K562 (cell line): ENCODE measurements around the gene DMD. TPM values are rescaled to one million over a fixed set of nuclear protein-coding genes. Genes with fewer than 3 reads are reported as not detected.
A peak's percentile ranks its signal among the peaks of the same experiment; 100 is the strongest.

Experiments used
- C11orf30 ChIP-seq: fragments of 450-650 bp; IDR thresholded peaks from 2 replicates; pipeline ENCODE4 v1.6.1; 2016; ENCODE audit warnings: low read depth, mild to moderate bottlenecking
- E2F1 ChIP-seq: sonication (generic); formaldehyde crosslinking; IDR thresholded peaks from 2 replicates; pipeline ENCODE4 v1.8.1; 2023; ENCODE audit warnings: mild to moderate bottlenecking, missing genetic modification reagents, moderate library complexity
- ELF1 ChIP-seq: fragments of 200-800 bp; sonication (Bioruptor generic); IDR thresholded peaks from 2 replicates; pipeline ENCODE4 v1.6.1; 2016; ENCODE audit warnings: missing genetic modification characterization, missing compliant biosample characterization
- ETV6 ChIP-seq, 3 experiments: fragments of 150-350 bp in 1 of 3; sonication (generic) in 1 of 3; formaldehyde crosslinking in 1 of 3; IDR thresholded peaks; 2 replicates each; pipeline versions ENCODE4 v1.6.1 to v1.8.0; 2014 to 2022; ENCODE audit warnings: borderline replicate concordance in 2 of 3, low read depth in 2 of 3, antibody characterized with exemption in 1 of 3, low read length in 1 of 3, mild to moderate bottlenecking in 1 of 3, missing genetic modification reagents in 1 of 3
- FOXP1 ChIP-seq: sonication (generic); formaldehyde crosslinking; IDR thresholded peaks from 2 replicates; pipeline ENCODE4 v1.8.0; 2022; ENCODE audit warnings: mild to moderate bottlenecking, missing genetic modification reagents
- ILK ChIP-seq: fragments of 450-650 bp; IDR thresholded peaks from 2 replicates; pipeline ENCODE4 v1.6.1; 2016; ENCODE audit warnings: missing genetic modification characterization, low read depth, mild to moderate bottlenecking, missing compliant biosample characterization, moderate library complexity, borderline replicate concordance
- NEUROD1 ChIP-seq: fragments of 150-350 bp; IDR thresholded peaks from 2 replicates; pipeline ENCODE4 v1.6.1; 2014; ENCODE audit warnings: borderline replicate concordance, low read length, low read depth; ENCODE audit not compliant: partially characterized antibody
- POLR3G ChIP-seq: IDR thresholded peaks from 2 replicates; pipeline ENCODE4 v1.6.1; 2011; ENCODE audit not compliant: insufficient read length, insufficient replicate concordance; ENCODE audit errors: extremely low read depth
- ZNF584 ChIP-seq: fragments of 200-800 bp; sonication (Bioruptor generic); IDR thresholded peaks from 2 replicates; pipeline ENCODE4 v1.6.1; 2016; ENCODE audit warnings: low read depth, mild to moderate bottlenecking, missing genetic modification characterization, missing compliant biosample characterization
- ZNF639 ChIP-seq, 2 experiments: fragments of 200-800 bp in 1 of 2; sonication (Bioruptor generic) in 1 of 2; sonication (generic) in 1 of 2; formaldehyde crosslinking in 1 of 2; IDR thresholded peaks in 1 of 2; conservative IDR thresholded peaks in 1 of 2; 2 replicates each; pipeline versions ENCODE4 v1.5.0 to v1.6.1; 2016 to 2020; ENCODE audit warnings: missing compliant biosample characterization in 1 of 2, missing genetic modification characterization in 1 of 2, missing genetic modification reagents in 1 of 2
- polyA plus RNA-seq, 8 experiments: library from polyadenylated mRNA; depleted of rRNA in 4 of 8; stranded (reverse) in 5 of 8; unstranded in 3 of 8; fragments of >200 nt; fragmentation: Nextera tagmentation in 2 of 8; fragmentation: Illumina TruSeq in 1 of 8; extraction: Ambion mirVana in 2 of 8; extraction: Trizol in 1 of 8; gene quantifications; 2 replicates each; pipeline versions ENCODE4 v1.2.1 to v1.2.3, GENCODE V29; 2011 to 2014; ENCODE audit warnings: inconsistent platforms in 1 of 8, missing spikeins in 1 of 8
- total RNA-seq, 7 experiments: library from RNA; depleted of rRNA in 6 of 7; stranded (reverse); fragments of >200 nt in 6 of 7; fragmentation: Illumina TruSeq in 2 of 7; extraction: Trizol in 2 of 7; gene quantifications; 2 replicates each; pipeline versions ENCODE4 v1.2.1 to v1.2.3, GENCODE V29; 2011 to 2021; ENCODE audit warnings: low replicate concordance in 1 of 7
- TF ChIP-seq, protein P1 (sequence below): fragments of 250-450 bp; sonication (Bioruptor Pico); IDR thresholded peaks from 2 replicates; pipeline ENCODE4 v1.4.0; 2020; ENCODE audit warnings: mild to moderate bottlenecking
- TF ChIP-seq, protein P2 (sequence below): fragments of 450-650 bp; formaldehyde crosslinking; IDR thresholded peaks from 2 replicates; pipeline ENCODE4 v1.4.0; 2020; ENCODE audit warnings: mild to moderate bottlenecking, mixed read lengths

Gene DMD
- total and polyA plus RNA-seq, 9 of the 15 experiments (the other 6 are each of a cell fraction or from before 2014, with no cell fraction given), result 3.8 to 20.4 (median 11.4) TPM

GRCh38 chrX:31847773-31848172 is 1363.6 kb downstream of the DMD start (continued):
- TF ChIP-seq ZNF639 (CRISPR knock-in tag; conservative IDR thresholded peaks at IDR 0.05 in 1 of 2, IDR thresholded peaks at IDR 0.05 in 1 of 2) (no peak), FOXP1 (CRISPR knock-in tag) (no peak), ZNF584 (CRISPR knock-in tag) (no peak), ILK (tag) (no peak), ETV6 (IDR thresholded peaks at IDR 0.05; ENCODE audit: borderline replicate concordance in 1 of 2, low read depth in 2 of 2, low read length in 1 of 2) (peak; percentile 44 to 87; a peak in 3 of 4 replicates), ETV6 (CRISPR knock-in tag; IDR thresholded peaks at IDR 0.05; ENCODE audit: borderline replicate concordance) (no peak), NEUROD1 (no peak), E2F1 (CRISPR knock-in tag) (no peak), POLR3G (no peak), C11orf30 (no peak), ELF1 (tag) (peak; percentile 56; the same call in 1 of the 2 replicates)
- TF ChIP-seq, protein P1, sequence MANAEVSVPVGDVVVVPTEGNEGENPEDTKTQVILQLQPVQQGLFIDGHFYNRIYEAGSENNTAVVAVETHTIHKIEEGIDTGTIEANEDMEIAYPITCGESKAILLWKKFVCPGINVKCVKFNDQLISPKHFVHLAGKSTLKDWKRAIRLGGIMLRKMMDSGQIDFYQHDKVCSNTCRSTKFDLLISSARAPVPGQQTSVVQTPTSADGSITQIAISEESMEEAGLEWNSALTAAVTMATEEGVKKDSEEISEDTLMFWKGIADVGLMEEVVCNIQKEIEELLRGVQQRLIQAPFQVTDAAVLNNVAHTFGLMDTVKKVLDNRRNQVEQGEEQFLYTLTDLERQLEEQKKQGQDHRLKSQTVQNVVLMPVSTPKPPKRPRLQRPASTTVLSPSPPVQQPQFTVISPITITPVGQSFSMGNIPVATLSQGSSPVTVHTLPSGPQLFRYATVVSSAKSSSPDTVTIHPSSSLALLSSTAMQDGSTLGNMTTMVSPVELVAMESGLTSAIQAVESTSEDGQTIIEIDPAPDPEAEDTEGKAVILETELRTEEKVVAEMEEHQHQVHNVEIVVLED, result no peak
- TF ChIP-seq, protein P2, sequence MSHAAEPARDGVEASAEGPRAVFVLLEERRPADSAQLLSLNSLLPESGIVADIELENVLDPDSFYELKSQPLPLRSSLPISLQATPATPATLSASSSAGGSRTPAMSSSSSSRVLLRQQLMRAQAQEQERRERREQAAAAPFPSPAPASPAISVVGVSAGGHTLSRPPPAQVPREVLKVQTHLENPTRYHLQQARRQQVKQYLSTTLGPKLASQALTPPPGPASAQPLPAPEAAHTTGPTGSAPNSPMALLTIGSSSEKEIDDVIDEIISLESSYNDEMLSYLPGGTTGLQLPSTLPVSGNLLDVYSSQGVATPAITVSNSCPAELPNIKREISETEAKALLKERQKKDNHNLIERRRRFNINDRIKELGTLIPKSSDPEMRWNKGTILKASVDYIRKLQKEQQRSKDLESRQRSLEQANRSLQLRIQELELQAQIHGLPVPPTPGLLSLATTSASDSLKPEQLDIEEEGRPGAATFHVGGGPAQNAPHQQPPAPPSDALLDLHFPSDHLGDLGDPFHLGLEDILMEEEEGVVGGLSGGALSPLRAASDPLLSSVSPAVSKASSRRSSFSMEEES, result no peak
